GM19452 (cell line): ENCODE data around the gene HNMT.
"Not testable (repeated sequence)": the region's sequence is repeated elsewhere in the genome, so short reads cannot be mapped to it uniquely, and the experiment has no call there.

Experiments used
- ATAC-seq: cut with Tn5 transposase; IDR thresholded peaks from one replicate; pipeline ENCODE4 v1.9.1; 2021; ENCODE audit not compliant: unreplicated experiment

HNMT gene

GRCh38 chr2:137945229-137945628, 19.0 kb upstream of the HNMT start:
- ATAC-seq: no peak

- ATAC-seq: no peak
These were observed 18.0 kb upstream of the HNMT start for GRCh38 chr2:137946227-137946626.

GRCh38 chr2:137947032-137947727, 17.1 kb upstream of the HNMT start:
- no peak for ATAC-seq

GRCh38 chr2:137947728-137948336, 16.4 kb upstream of the HNMT start:
- no peak for ATAC-seq

GRCh38 chr2:137948894-137949293, 15.4 kb upstream of the HNMT start:
- no peak for ATAC-seq

GRCh38 chr2:137950238-137950637, 14.0 kb upstream of the HNMT start:
- ATAC-seq: no peak

GRCh38 chr2:137951586-137951985, 12.7 kb upstream of the HNMT start:
- ATAC-seq: no peak

- ATAC-seq: peak; percentile 49
These were observed 11.6 kb upstream of the HNMT start for GRCh38 chr2:137952586-137953129.

GRCh38 chr2:137955536-137955935, 8.7 kb upstream of the HNMT start:
- ATAC-seq: no peak

- no peak for ATAC-seq
These were observed 7.2 kb upstream of the HNMT start for GRCh38 chr2:137957033-137957432.

GRCh38 chr2:137959166-137959565, 5.1 kb upstream of the HNMT start:
- no peak for ATAC-seq

- no peak for ATAC-seq
These were observed 4.0 kb upstream of the HNMT start for GRCh38 chr2:137960223-137960622.

- no peak for ATAC-seq
These were observed 2.7 kb upstream of the HNMT start for GRCh38 chr2:137961602-137962001.

- no peak for ATAC-seq
These were observed 673 bp upstream of the HNMT start for GRCh38 chr2:137963535-137964065.

GRCh38 chr2:137964859-137965459, 686 bp downstream of the HNMT start:
- no peak for ATAC-seq

GRCh38 chr2:137966043-137966442, 1.8 kb downstream of the HNMT start:
- ATAC-seq: no peak

- no peak for ATAC-seq
These were observed 2.8 kb downstream of the HNMT start for GRCh38 chr2:137967042-137967441.

- no peak for ATAC-seq
These were observed 4.5 kb downstream of the HNMT start for GRCh38 chr2:137968477-137969417.

GRCh38 chr2:137969418-137969765, 5.1 kb downstream of the HNMT start:
- no peak for ATAC-seq

GRCh38 chr2:137969876-137970275, 5.6 kb downstream of the HNMT start:
- ATAC-seq: no peak

GRCh38 chr2:137971259-137971658, 7.0 kb downstream of the HNMT start:
- not testable (repeated sequence) for ATAC-seq
